Ishikawa (cell line): ENCODE results near the gene RNASE11.

Source experiments
- CEBPB ChIP-seq: IDR thresholded peaks from 2 replicates; pipeline ENCODE4 v1.6.1; 2012
- CREB1 ChIP-seq: IDR thresholded peaks from 2 replicates; pipeline ENCODE4 v1.6.1; 2012; ENCODE audit warnings: low read depth
- EP300 ChIP-seq: IDR thresholded peaks from 2 replicates; pipeline ENCODE4 v1.6.1; 2012; ENCODE audit warnings: borderline replicate concordance
- FOXM1 ChIP-seq: IDR thresholded peaks from 2 replicates; pipeline ENCODE4 v1.6.1; 2012; ENCODE audit warnings: low read depth, borderline replicate concordance
- MAX ChIP-seq: IDR thresholded peaks from 2 replicates; pipeline ENCODE4 v1.6.1; 2012
- NFIC ChIP-seq: IDR thresholded peaks from 2 replicates; pipeline ENCODE4 v1.6.1; 2012
- RAD21 ChIP-seq: IDR thresholded peaks from 2 replicates; pipeline ENCODE4 v1.6.1; 2012; ENCODE audit warnings: low read depth
- TEAD4 ChIP-seq: IDR thresholded peaks from 2 replicates; pipeline ENCODE4 v1.6.1; 2012

- TF ChIP-seq EP300: no peak
- TF ChIP-seq RAD21: no peak
- no peak for TF ChIP-seq MAX
- no peak for TF ChIP-seq FOXM1
- TF ChIP-seq NFIC: no peak
- TF ChIP-seq CREB1: no peak
- TF ChIP-seq CEBPB: no peak
- TF ChIP-seq TEAD4: no peak
Measured at GRCh38 chr14:20559461-20559904, 28.3 kb downstream of the RNASE11 start.
